Measurements from ENCODE around the gene CNST.
"Not testable (repeated sequence)": the region's sequence is repeated elsewhere in the genome, so short reads cannot be mapped to it uniquely, and the experiment has no call there.

DNA sequence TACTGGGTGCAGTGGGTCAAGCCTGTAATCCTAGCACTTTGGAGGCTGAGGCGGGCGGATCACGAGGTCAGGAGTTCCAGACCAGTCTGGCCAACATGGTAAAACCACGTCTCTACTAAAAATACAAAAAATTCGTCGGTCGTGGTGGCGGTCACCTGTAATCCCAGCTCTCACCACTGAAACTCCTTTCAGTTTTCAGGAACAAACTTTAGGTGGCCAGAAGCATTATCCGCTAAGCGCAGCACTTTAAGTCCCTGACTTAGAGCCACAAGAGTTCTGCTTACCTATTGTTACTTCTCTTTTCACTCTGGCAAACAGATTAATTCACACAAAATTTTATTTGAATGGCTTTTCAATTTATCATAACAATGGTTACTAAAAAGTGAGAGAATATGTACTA is 5.4 kb upstream of the CNST start:
- not testable (repeated sequence) for TF ChIP-seq YY1 (IDR thresholded peaks at IDR 0.05; ENCODE audit: insufficient read depth, insufficient read length); ZNF274 (IDR thresholded peaks at IDR 0.05; ENCODE audit: low read depth, low read length); SUZ12 (IDR thresholded peaks at IDR 0.05; ENCODE audit: extremely low read depth, insufficient read depth, insufficient read length)

All from NT2/D1 (cell line).